HG02852 (cell line): ENCODE measurements around the gene PAX3.

ENCODE experiments used
- ATAC-seq: cut with Tn5 transposase; IDR thresholded peaks from one replicate; pipeline ENCODE4 v1.9.1; 2021; ENCODE audit warnings: mild to moderate bottlenecking, moderate library complexity; ENCODE audit not compliant: unreplicated experiment

PAX3 gene

GRCh38 chr2:222311319-222311977 lies 12.7 kb upstream of the PAX3 start:
- ATAC-seq, result no peak

GRCh38 chr2:222310747-222311318 lies 12.0 kb upstream of the PAX3 start:
- ATAC-seq, result no peak

GRCh38 chr2:222309766-222310165 lies 11.0 kb upstream of the PAX3 start:
- ATAC-seq, result no peak

- no peak for ATAC-seq
Observed at GRCh38 chr2:222309361-222309760, 10.6 kb upstream of the PAX3 start.

GRCh38 chr2:222307978-222308730 lies 9.4 kb upstream of the PAX3 start:
- no peak for ATAC-seq

DNA sequence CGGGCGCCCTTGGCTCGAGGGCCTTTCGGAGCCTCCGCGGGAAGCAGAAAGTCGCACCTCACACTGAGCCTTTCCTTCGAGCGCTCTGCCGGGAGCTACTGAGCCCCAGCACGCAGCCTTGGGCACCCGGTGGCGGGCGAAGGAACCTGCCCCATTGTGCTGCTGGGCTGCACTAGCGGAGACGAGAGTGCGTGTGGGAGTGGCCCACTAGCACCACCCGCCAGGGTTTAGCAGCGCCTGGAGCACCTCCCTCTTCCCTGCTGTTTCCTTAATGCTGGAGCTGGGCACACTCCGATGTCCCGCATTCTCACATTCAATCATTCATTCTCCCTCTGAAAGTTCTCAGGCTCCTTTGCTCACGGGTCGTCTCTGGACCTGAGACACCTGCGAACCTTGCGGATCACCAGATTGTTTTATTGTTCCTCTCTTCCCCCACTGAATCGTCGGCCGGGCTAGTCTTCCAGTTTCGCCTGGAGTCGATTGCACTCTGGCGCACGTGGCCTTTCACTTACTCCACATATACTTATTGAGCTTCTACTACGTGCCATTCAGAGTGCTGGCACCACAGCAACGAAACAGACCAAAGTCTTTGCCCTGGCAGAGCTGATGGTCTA lies 8.5 kb upstream of the PAX3 start:
- no peak for ATAC-seq

DNA sequence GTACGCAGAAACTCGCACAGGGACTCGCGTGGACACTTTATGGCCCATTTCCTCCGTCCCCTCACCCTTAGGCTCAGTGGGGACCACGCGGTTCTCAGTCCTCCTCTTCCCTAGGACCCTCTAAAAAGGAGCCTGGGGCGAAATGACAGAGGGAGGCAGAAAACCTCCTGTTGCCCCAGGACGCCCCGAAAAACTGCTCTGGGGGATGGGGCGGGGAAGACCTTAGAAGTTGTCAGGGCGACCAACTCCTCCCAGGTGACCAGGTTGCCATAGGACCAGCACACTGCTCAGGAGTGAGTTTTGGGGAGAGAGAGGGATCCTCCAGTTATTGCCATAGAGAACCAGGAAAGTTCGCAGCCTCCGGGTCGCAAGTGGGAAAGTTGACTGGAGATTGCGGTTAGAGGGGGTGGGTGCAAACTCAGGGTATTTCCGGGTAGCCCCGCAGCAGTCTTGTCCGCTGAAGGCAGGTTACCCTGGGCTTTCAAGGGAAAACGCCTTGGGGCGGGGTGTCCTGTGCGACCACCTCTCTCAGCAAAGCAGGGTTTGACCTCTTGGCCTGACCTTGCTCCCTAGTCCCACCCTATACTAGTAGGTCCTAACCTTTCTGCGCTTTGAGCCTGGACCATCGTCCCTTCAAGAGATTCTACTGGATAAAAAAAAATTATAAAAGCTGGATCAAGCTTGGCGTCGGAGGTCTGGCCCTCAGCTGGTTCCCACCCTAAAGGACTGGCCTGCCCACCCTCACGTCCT lies 7.8 kb upstream of the PAX3 start:
- ATAC-seq, result no peak

DNA sequence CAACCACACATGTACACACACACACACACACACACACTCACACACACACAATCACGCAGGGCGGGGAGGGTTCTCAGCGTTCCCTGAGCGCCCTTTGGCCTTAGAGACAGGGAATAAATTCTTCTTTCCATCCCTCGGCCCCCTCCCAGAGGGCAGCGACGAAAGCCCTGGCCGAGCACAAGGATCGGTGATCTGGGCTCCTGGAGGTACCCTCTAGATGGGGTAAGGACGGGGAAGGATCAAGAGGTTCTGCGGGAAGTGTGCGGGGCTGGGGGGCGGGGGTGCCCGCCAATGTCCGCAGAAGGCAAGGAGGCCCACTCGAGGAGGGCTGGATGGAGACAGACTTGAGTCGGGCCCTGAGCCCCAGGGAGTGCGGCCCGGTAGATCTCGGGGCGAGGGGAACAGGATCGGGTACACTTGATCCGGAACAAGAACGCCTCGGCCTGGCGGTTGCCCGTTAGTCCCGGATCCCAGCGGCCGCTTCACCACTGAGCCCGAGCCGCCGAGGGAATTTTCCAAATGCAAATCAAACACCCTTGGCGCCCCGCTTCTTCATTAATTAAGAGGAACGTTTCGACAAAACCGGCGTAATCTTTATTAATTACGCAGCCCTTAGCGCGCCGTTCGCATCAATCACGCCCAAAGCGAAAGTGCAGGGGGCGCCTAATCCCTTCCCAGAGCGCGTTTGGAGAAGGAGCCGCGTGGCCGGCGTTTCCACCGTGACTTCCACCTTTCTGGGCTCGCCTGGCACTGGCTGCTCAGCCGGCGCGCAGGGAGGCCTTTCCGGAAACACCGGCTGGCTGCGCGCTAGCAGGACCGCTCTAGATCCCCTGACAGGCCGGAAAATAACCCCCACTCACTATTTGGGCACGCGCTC lies 7.0 kb upstream of the PAX3 start:
- peak; percentile 34 for ATAC-seq

- no peak for ATAC-seq
Observed at GRCh38 chr2:222304737-222305515, 6.1 kb upstream of the PAX3 start.

GRCh38 chr2:222303828-222304736 lies 5.3 kb upstream of the PAX3 start:
- no peak for ATAC-seq

- no peak for ATAC-seq
Observed at GRCh38 chr2:222303045-222303827, 4.4 kb upstream of the PAX3 start.

GRCh38 chr2:222302178-222303018 lies 3.6 kb upstream of the PAX3 start:
- ATAC-seq, result no peak

DNA sequence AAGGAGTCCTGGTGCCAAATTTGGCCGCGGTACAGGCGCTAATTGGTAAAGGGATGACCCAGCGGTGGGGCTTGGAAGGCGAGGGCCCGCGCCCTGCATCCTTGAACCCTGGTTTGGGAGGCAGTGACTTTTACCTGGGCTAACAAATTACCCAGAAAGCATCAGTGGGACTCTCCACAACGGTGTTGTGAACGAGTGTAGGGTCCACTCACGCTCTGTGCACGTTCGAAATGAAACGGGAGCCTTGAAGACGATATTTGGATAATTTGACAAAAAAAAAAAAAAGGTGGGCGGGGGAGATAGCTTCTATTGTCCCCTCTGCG lies 3.0 kb upstream of the PAX3 start:
- ATAC-seq, result no peak

GRCh38 chr2:222301053-222301795 lies 2.4 kb upstream of the PAX3 start:
- no peak for ATAC-seq

DNA sequence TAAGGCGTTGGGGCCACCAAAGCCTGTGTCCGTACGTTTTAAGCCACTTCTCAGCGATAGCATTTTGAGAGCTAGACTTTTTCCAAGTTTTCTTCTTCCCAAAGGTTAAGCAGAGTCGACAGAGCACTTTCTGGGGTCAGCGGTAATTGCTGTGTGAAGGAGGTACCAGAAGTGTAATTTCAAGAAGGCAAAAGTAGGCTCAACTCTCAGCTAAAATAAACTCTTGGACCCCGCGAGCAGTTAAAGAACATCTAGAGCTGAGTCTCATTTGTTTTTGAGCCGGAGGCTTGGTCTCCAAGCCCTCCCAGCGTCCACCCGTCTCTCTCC lies 1.9 kb upstream of the PAX3 start:
- no peak for ATAC-seq
